OCI-LY1 (cell line): ENCODE measurements around the gene ADAMTSL1.

Source experiments
- H2AFZ ChIP-seq: fragments of 200-600 bp; sonication (generic), shearing (Covaris generic); 2 replicates; pipeline ENCODE4 v1.6.0; 2014; ENCODE audit warnings: antibody characterized with exemption, mild to moderate bottlenecking, low read length
- H3F3A ChIP-seq: fragments of 200-600 bp; sonication (generic), shearing (Covaris generic); 2 replicates; pipeline ENCODE4 v1.6.0; 2014; ENCODE audit warnings: mild to moderate bottlenecking, antibody characterized with exemption, low read length, moderate library complexity; ENCODE audit not compliant: insufficient read depth
- H3K27ac ChIP-seq: fragments of 200-600 bp; sonication (generic); 2 replicates; pipeline ENCODE4 v1.5.1; 2014; ENCODE audit warnings: low read length, mixed run types, mild to moderate bottlenecking, low read depth; ENCODE audit not compliant: poor library complexity, severe bottlenecking
- H3K27me3 ChIP-seq: fragments of 200-600 bp; sonication (generic); 2 replicates; pipeline ENCODE4 v1.6.0; 2014; ENCODE audit warnings: antibody characterized with exemption, mild to moderate bottlenecking, low read length, moderate library complexity; ENCODE audit not compliant: insufficient read depth
- H3K36me3 ChIP-seq: fragments of 200-600 bp; sonication (generic); 2 replicates; pipeline ENCODE4 v1.6.1; 2014; ENCODE audit warnings: mild to moderate bottlenecking, antibody characterized with exemption, low read length, moderate library complexity, mixed read lengths; ENCODE audit not compliant: insufficient read depth
- H3K4me1 ChIP-seq: fragments of 200-600 bp; sonication (generic); 2 replicates; pipeline ENCODE4 v1.5.1; 2014; ENCODE audit warnings: mild to moderate bottlenecking, low read length, moderate library complexity; ENCODE audit not compliant: insufficient read depth, severe bottlenecking
- H3K4me2 ChIP-seq: fragments of 200-600 bp; sonication (generic), shearing (Covaris generic); 2 replicates; pipeline ENCODE4 v1.6.1; 2014; ENCODE audit warnings: low read length
- H3K4me3 ChIP-seq: fragments of 200-600 bp; sonication (generic); 2 replicates; pipeline ENCODE4 v1.5.1; 2014; ENCODE audit warnings: low read length, low read depth, mild to moderate bottlenecking, mixed read lengths; ENCODE audit not compliant: poor library complexity, severe bottlenecking
- H3K79me2 ChIP-seq: fragments of 200-600 bp; shearing (Covaris generic); 2 replicates; pipeline ENCODE4 v1.6.1; 2016; ENCODE audit warnings: mixed run types, low read length, mixed read lengths; ENCODE audit not compliant: insufficient read depth
- H3K9ac ChIP-seq: fragments of 200-600 bp; sonication (generic), shearing (Covaris generic); 2 replicates; pipeline ENCODE4 v1.6.1; 2014; ENCODE audit warnings: mild to moderate bottlenecking, low read length, mixed read lengths
- H3K9me2 ChIP-seq: fragments of 200-600 bp; sonication (generic), shearing (Covaris generic); 2 replicates; pipeline ENCODE4 v1.6.1; 2014; ENCODE audit warnings: low read depth, mild to moderate bottlenecking, low read length, mixed read lengths
- H3K9me3 ChIP-seq: fragments of 200-600 bp; shearing (Covaris generic); 2 replicates; pipeline ENCODE4 v1.6.1; 2014; ENCODE audit warnings: low read length, mixed read lengths
- H4K20me1 ChIP-seq: fragments of 200-600 bp; sonication (generic), shearing (Covaris generic); 2 replicates; pipeline ENCODE4 v1.6.0; 2016; ENCODE audit warnings: mild to moderate bottlenecking, low read length; ENCODE audit not compliant: insufficient read depth
- CTCF ChIP-seq: fragments of 200-600 bp; sonication (generic), shearing (Covaris generic); IDR thresholded peaks from 2 replicates; pipeline ENCODE4 v1.5.1; 2017; ENCODE audit warnings: mild to moderate bottlenecking, antibody characterized with exemption, low read length, moderate library complexity, mixed read lengths
- EZH2 ChIP-seq: fragments of 200-600 bp; sonication (generic), shearing (Covaris generic); IDR thresholded peaks from 2 replicates; pipeline ENCODE4 v1.8.0; 2017; ENCODE audit warnings: borderline replicate concordance, mixed run types, mild to moderate bottlenecking, antibody characterized with exemption, low read length, moderate library complexity, mixed read lengths

The ADAMTSL1 gene

GRCh38 chr9:18888290-18888689, 414.3 kb downstream of the ADAMTSL1 start:
- H3K9me3 ChIP-seq = no peaks in the 10 kb centered on the region
- no peaks in the 10 kb centered on the region for H3K4me1 ChIP-seq
- H2AFZ ChIP-seq = no peak overlapping the region
- H3K27me3 ChIP-seq = no peaks in the 10 kb centered on the region
- no peaks in the 10 kb centered on the region for H3F3A ChIP-seq
- no peak overlapping the region for H3K4me2 ChIP-seq
- H3K27ac ChIP-seq = no peak overlapping the region
- H4K20me1 ChIP-seq = no peaks in the 10 kb centered on the region
- no peak overlapping the region for H3K4me3 ChIP-seq
- TF ChIP-seq EZH2 = no peak
- TF ChIP-seq CTCF = no peak
- no peak overlapping the region for H3K9ac ChIP-seq
- H3K9me2 ChIP-seq = no peaks in the 10 kb centered on the region
- no peaks in the 10 kb centered on the region for H3K36me3 ChIP-seq
- H3K79me2 ChIP-seq = no peaks in the 10 kb centered on the region

GRCh38 chr9:18889550-18889949, 415.6 kb downstream of the ADAMTSL1 start:
- Histone ChIP-seq H3K36me3 (no peaks in the 10 kb centered on the region), H3K79me2 (no peaks in the 10 kb centered on the region)

GRCh38 chr9:18890372-18890771, 416.4 kb downstream of the ADAMTSL1 start:
- Histone ChIP-seq H2AFZ (no peak overlapping the region), H3K9me2 (no peaks in the 10 kb centered on the region), H3K4me2 (no peak overlapping the region), H3K4me3 (no peak overlapping the region), H3K9me3 (no peaks in the 10 kb centered on the region), H4K20me1 (no peaks in the 10 kb centered on the region), H3F3A (no peaks in the 10 kb centered on the region), H3K4me1 (no peaks in the 10 kb centered on the region), H3K27ac (no peak overlapping the region), H3K79me2 (no peaks in the 10 kb centered on the region), H3K9ac (no peak overlapping the region), H3K27me3 (no peaks in the 10 kb centered on the region), H3K36me3 (no peaks in the 10 kb centered on the region)
- TF ChIP-seq CTCF = no peak
- TF ChIP-seq EZH2 = no peak

More at GRCh38 chr9:18889550-18889949, 415.6 kb downstream of the ADAMTSL1 start:
- no peaks in the 10 kb centered on the region for H3K27me3 ChIP-seq
- H3F3A ChIP-seq = no peaks in the 10 kb centered on the region
- H3K4me2 ChIP-seq = no peak overlapping the region
- H3K4me3 ChIP-seq = no peak overlapping the region
- no peaks in the 10 kb centered on the region for H3K9me2 ChIP-seq
- H3K9me3 ChIP-seq = no peaks in the 10 kb centered on the region
- TF ChIP-seq EZH2 = no peak
- TF ChIP-seq CTCF = no peak
- H4K20me1 ChIP-seq = no peaks in the 10 kb centered on the region
- H3K27ac ChIP-seq = no peak overlapping the region
- H3K4me1 ChIP-seq = no peaks in the 10 kb centered on the region
- H2AFZ ChIP-seq = no peak overlapping the region
- no peak overlapping the region for H3K9ac ChIP-seq
